GM12892 (cell line): ENCODE data around the gene DUSP10.

Experiments
- POLR2A ChIP-seq: IDR thresholded peaks from 2 replicates; pipeline ENCODE4 v1.6.1; 2011; ENCODE audit warnings: low read depth, low read length, control low read depth
- POLR2AphosphoS5 ChIP-seq: IDR thresholded peaks from 2 replicates; pipeline ENCODE4 v1.6.1; 2011; ENCODE audit warnings: low read depth, low read length, control low read depth
- TAF1 ChIP-seq: IDR thresholded peaks from 2 replicates; pipeline ENCODE4 v1.6.1; 2011; ENCODE audit warnings: low read depth, mild to moderate bottlenecking, control low read depth, low read length, borderline replicate concordance

DNA sequence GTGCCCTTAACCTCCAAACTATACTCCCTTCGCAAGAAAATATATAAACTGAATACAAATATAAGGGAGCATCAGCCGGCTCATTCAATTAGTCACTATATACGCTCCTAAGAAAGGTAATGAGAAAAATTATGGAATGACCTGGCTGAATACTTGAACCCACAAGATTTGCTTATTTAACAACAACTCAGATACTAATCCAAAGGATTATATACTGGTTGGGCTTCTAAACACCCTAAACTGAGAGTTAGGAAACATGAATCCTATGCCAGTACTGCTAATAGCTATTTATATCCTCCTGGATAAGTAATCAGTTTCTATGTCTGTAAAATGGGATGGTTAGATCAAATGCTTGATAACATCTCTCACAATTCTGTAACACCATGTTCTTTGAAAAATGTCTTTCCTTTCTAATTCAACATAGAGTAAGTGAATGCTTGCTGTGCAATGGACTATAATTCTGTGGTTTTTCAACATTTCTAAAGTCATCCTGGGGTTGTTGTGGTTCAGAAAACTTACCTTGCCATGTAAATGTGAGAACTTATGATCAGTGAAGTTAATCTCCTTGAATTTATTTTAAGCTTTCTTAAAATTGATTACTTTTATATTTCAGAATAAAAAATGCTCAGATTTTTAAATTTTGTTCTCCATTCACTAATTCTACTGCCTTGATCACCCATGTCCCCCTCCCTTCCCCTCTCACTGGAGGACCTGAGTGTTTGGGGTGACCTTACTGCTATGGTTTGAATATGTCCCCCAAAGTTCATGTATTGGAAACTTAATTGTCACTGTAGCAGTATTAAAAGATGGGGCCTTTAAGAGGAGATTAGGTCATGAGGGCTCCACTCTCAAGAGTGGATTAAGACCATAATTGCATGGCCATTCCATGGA, 14.5 kb downstream of the DUSP10 start:
- TF ChIP-seq POLR2AphosphoS5 (no peak), POLR2A (no peak), TAF1 (no peak)
